HG03108 (cell line): ENCODE results near the gene LCORL.

Experiments used
- ATAC-seq: cut with Tn5 transposase; IDR thresholded peaks from one replicate; pipeline ENCODE4 v1.9.1; 2021; ENCODE audit warnings: moderate library complexity; ENCODE audit not compliant: unreplicated experiment

LCORL gene

DNA sequence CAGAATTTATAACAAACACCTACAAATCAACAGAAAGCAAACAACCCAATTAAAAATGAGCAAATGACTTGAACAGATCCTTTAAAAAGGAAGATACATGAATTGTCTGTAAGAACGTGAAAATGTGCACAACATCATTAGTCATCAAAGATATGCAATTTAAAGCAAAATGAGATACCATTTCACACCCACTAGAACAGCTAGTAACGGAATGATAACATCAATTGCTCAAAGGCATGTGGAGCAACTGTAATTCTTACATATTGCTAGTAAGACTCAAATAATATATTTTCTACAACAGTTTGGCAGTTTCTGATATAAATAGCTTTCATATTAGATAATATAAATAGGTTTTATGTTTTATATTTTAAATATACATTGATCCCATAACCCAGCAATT, 82.5 kb downstream of the LCORL start:
- ATAC-seq, result no peak

DNA sequence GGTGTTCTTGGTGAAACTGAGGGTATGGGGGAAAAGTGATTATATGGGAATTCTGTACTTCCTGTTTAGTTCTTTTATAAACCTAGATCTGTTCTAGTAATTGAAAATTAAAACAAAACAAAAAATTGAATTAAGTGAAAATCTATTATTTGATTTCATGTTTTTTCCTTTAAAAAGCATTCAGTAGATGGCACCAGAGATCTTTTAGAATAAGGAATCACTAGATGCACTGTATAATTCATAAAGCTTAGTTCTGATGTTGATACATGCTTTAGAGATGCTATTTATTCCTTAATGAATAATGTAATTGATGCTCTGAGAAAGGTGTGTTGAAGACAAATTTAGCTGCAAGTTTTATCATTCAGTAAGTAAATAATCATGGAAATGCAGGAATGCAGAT, 87.3 kb downstream of the LCORL start:
- ATAC-seq, result no peak

- ATAC-seq, result no peak
Measured at GRCh38 chr4:17933126-17933525, 88.4 kb downstream of the LCORL start.

- no peak for ATAC-seq
Measured at GRCh38 chr4:17932041-17932440, 89.5 kb downstream of the LCORL start.

DNA sequence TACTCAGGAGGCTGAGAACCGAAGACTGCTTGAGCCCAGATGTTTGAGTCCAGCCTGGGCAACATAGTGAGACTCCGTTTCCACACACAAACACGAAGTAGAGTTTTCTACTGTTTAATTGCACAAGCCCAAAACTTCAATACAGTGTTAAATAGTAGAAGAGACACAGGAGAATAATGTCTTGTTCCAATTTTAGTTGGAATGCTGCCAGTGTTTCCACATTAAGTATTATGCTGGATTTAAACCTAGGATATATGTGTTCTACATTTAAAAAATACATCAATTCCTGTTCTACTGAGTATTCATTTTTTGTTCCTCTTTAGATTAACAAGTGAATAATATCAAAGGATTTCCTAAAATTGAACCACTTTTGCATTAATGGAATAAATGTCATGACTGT, 91.3 kb downstream of the LCORL start:
- ATAC-seq, result no peak

DNA sequence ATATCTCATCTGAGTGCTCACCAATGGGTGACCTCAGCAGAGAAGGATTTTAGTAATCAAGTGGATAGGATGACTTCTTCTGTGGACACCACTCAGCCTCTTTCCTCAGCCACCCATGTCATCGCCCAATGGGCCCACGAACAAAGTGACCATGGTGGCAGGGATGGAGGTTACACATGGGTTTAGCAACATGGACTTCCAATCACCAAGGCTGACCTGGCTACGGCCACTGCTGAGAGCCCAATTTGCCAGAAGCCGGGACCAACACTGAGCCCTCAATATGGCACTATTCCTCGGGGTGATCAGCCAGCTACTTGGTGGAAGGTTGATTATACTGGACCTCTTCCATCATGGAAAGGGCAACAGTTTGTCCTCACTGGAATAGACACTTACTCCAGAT, 97.4 kb downstream of the LCORL start:
- ATAC-seq, result no peak

DNA sequence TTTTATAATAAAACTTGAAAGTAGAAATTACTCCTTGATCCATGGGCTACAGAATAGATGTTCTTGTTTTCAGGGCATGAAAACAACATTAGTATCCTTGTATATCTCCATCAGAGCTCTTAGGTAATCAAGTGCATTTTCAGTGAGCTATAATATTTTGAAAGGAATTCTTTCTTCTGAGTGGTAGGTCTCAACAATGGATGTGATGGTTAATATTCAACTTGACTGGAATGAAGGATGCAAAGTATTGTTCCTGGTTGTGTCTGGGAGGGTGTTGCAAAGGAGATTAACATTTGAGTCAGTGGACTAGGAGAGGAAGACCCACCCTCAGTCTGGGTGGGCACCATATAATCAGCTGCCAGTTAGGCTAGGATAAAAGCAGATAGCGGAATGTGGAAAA, 100.1 kb downstream of the LCORL start:
- ATAC-seq, result no peak

DNA sequence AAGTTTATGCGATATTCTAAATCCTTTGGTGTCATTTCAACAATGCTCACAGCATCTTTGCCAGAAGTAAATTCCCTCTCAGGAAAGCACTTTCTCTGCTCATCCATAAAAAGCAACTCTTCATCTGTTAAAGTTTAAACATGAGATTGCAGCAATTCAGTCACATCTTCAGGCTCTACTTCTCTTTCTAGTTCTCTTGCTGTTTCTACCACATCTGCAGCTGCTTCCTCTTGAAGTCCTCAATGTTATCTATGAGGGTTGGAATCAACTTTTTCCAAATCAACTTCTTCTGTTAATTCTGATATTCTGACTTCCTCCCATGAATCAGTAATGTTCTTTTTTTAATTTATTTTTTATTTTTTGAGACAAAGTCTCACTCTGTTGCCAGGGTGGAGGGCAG, 100.9 kb downstream of the LCORL start:
- no peak for ATAC-seq

- no peak for ATAC-seq
Measured at GRCh38 chr4:17915439-17915838, 106.1 kb downstream of the LCORL start.

DNA sequence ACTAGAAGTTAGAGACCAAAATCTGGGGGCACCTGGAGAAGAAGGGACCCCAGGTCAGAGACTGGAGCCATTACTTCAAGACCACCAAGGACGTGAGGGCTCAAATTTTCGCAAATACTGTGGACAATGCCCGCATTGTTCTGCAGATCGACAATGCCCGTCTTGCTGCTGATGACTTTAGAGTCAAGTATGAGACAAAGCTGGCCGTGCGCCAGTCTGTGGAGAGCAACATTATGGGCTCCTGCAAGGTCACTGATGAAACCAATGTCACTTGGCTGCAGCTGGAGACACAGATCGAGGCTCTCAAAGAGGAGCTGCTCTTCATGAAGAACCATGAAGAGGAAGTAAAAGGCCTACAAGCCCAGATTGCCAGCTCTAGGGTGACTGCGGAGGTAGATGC, 109.5 kb downstream of the LCORL start:
- ATAC-seq, result no peak

GRCh38 chr4:17911608-17912007, 109.9 kb downstream of the LCORL start:
- no peak for ATAC-seq

DNA sequence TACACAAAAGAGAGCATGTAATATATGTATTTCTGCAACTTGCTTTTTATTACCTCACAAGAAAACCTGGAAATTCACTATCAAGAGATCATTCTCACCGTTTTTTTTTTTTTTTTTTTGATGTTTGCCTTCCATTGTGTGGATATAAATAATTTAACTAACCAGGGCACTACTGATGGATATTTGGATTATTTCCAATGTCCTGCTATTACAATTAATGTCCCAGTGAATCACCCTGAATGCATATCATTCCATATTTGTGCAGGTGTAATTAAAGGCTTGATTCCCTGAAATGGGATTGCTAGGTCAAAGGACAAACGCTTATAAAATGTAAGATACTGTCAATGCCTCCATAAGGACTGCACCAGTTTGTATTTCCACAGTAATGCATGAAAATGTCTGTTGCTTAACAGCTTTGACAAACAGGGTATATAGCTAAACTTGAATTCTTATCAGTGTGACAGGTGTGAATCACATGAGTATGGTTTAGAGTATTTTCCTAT, 123.0 kb downstream of the LCORL start:
- ATAC-seq, result no peak

- ATAC-seq, result no peak
Measured at GRCh38 chr4:17895481-17895880, 126.1 kb downstream of the LCORL start.

GRCh38 chr4:17894421-17894820, 127.1 kb downstream of the LCORL start:
- no peak for ATAC-seq

- ATAC-seq, result no peak
Measured at GRCh38 chr4:17889692-17890091, 131.9 kb downstream of the LCORL start.

DNA sequence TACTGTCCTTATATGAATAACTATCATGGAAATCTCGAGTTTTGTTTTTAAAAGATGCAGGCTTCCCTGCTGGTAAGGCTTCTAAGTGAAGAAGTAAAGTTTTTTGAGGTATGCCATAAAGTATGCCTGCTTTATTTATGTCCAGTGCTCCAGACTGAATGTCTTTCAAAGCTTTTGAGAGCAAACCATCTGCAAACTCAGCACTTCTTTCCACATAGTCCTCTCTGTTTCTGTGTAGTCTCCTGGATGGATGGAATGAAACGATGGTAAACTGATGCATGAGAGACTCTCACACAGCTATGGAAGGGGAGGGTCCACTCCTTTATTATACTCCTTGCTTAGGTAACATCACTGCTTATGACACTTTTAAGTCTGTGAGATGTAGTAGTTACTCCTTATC, 137.0 kb downstream of the LCORL start:
- ATAC-seq, result no peak

DNA sequence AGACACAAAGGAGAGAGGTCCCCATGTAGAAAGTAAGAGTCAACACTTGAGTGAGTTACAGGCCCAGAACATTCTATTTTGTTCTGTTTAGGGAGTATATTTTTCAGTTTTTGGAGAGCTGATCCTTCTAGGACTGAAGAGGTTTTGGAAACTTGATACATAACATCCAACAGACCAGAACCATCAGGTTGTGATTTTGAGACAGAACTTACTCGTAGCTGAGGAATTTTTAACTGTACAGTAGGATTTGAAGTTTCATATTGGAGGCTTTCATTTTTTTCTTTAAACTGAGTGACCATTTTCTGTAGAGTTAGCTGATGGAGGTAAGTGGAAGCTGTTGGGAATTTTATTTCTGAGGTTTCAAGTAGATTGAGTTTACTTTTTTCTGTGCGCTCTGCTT, 137.5 kb downstream of the LCORL start:
- ATAC-seq, result no peak

GRCh38 chr4:17877661-17878060, 143.9 kb downstream of the LCORL start:
- ATAC-seq, result no peak

- ATAC-seq, result no peak
Measured at GRCh38 chr4:17876943-17877342, 144.6 kb downstream of the LCORL start.

DNA sequence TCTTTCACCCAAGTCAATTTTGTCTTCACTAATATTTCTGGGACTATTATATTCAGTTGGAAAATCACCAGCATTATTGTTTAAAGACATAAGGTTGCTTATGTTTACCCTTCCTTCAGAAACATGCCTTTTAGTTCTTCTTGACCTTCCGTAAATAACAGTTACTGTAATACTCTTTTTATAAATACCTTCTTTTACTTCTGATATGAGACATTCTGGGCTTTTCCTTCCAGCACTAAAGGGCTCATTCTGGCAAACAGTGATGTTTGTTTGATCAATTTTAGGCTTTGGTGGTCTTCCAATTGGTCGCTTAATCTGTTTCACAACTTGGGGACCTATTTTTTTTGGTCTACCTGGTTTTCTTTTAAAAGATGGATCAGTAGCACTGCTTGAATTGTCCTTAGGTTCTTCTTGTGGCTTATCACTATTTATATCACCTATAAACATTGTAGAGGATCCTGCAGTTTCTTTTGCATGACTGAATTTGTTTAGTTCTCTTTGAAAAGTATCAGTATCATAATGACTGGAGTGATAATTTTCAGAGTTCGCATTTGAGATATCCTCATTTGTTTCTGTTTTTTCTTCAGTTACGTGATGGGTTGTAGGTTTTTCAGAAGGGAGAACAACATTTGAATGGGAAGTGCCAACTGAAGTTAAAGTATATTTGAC, 146.0 kb downstream of the LCORL start:
- ATAC-seq, result peak; percentile 97

GRCh38 chr4:17869327-17869726, 152.2 kb downstream of the LCORL start:
- ATAC-seq, result no peak

- no peak for ATAC-seq
Measured at GRCh38 chr4:17867276-17867675, 154.3 kb downstream of the LCORL start.

- ATAC-seq, result no peak
Measured at GRCh38 chr4:17866810-17867209, 154.7 kb downstream of the LCORL start.
